DMS 273 treated with DMSO at 0.1 percent for 48 hours (cell line): ENCODE measurements around the gene CDH15.
"Not testable (repeated sequence)": the region's sequence is repeated elsewhere in the genome, so short reads cannot be mapped to it uniquely, and the experiment has no call there.

Experiments used
- DNase-seq: peaks from one replicate; lab custom pipeline; 2025; lab: John Stamatoyannopoulos, UW

Gene CDH15

DNA sequence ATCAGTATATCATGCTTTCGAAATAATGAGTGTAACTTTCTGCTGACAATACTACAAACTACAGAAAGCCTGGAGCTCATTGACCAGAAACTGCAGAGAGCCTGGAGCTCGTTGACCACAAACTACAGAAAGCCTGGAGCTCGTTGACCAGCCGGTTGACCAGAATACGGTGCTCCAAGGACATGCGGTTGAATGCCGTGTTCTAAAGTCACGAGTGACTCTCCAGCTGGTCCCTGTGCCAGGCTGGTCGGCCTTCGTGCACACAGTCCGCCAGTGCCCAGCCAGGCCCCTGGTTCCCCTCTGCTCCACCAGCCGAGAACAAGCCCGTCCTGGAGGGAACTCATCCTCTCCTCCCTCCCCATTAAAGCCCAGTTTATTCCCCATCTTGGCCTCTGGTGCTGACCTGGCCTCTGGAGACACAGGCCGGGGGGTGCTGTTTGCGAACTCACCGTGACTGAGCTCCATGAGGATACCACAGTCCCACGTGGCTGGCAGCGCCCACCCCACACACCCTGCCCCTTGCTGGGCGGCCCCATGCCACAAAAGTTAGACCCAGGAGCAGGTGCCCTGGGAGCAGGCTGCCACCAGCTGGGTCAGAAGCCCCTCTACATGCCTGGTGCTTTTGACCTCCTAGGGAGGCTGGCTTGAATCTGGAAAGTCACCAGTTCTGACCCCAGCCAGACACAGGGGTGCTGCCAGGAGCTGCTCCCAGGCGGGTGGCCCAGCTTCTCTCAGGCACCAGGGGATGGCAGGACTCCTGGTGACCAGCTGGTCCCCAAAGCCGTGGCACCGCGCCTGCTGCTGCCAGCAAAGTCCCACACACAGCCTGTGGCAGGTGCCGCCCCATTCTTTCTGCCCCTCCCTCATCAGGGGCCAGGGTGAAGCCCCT lies 15.5 kb upstream of the CDH15 start:
- DNase-seq, result no peak

DNA sequence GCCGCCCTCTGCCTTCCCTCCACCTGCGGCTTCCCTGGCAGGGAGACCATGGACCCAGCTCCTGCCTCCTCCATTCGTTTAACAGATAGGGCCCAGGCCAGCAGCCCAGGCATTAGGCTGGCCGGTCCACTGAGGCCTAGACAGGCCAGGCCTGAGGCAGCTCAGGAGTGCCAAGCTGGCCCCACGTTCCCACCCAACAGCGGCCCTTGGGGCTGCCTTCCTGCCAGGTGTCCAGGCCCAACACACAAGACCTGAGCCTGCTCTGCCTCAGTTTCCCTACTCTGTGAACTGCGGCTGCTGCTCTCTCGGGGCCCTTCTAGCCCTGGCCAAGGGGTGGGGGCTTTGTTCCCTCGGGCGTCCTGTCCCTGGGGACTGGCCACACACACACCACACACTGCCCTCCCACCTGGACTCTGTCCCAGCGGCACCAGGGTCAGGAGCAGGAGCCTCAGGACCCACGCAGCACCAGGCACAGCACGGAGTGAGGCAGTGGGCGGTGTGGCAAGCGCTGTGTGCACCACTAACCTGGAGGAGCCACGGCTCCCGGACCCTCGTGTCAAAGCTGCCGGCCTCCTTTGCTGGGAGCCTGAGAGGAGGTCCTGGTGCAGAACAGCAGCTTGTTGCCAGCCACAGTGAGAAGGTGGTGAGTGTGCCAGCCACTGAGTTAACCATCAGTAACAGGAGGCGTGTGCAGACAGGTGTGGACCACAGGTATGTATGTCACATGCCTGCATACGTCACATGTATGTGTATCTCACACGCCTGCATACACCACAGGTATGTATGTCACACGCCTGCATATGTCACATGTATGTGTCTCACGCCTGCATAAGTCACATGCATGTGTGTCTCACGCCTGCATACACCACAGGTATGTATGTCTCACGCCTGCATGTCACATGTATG lies 14.6 kb upstream of the CDH15 start:
- DNase-seq, result no peak

DNA sequence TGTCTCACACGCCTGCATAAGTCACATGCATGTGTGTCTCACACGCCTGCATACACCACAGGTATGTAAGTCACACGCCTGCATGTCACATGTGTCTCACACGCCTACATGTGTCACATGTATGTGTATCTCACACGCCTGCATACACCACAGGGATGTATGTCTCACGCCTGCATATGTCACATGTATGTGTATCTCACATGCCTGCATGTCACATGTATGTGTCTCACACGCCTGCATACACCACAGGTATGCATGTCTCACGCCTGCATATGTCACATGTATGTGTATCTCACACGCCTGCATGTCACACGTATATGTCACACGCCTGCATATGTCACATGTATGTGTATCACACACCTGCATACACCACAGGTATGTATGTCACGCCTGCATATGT lies 13.8 kb upstream of the CDH15 start:
- DNase-seq, result no peak

DNA sequence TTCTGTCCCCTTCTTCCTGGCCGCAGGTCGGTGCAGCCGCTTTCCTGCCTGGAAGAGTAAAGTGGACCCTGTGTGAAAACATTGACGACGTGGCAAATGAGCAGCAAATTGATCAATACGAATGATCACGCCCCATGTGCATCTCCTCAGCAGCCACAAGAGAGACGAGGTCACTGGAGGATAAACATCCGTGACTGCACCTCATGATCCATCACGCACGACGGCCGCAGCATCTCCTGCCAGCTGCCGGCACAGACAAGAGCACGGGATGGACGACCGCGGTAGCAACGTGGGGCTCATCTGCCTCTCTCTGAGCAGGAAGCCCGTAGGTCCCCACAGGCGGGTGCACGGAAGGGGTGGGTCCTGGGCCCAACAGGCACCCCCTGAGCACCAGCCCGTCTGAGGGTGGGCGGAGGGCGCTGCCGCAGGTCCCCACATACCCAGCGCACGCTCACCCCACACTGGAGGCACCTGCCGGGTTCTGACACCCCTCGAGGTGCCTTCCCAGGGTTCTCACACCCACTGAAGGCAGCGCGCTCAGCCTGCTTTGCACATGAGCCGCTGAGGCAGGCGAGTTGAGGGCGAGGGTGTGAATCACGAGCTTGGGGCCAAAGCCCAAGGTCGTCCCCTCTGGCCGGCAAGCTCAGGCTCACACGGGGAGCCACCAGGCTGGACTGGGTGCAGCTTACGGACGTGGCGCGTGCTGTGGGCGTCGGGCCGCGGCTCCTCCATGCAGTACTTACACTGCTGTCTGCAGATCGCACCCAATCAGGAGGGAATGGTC lies 12.3 kb upstream of the CDH15 start:
- DNase-seq, result no peak

DNA sequence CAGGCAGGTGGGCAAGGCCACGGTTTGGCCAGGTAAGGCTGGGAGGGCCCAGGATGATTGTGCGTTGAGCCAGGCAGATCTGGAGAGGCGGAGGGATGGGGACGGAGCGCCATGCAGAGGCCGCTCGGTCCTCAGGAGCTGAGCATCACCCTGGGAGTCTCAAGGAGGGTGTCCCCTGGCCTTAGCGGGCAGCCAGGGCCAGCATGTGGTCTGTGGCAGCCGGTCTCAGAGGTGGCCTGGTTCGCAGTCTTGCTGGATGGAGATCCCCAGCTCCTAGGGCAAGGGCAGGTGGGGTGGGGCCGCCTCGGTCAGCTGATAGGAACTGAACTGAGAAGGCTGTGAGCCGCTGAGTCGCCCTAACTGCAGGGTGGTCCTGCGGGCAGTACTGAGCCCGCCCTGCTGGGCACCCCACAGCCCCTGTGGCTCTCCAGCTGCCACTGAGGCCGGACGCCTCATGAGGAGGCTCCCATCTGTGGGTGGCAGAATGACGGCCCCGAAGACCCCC lies 11.6 kb upstream of the CDH15 start:
- DNase-seq, result no peak

DNA sequence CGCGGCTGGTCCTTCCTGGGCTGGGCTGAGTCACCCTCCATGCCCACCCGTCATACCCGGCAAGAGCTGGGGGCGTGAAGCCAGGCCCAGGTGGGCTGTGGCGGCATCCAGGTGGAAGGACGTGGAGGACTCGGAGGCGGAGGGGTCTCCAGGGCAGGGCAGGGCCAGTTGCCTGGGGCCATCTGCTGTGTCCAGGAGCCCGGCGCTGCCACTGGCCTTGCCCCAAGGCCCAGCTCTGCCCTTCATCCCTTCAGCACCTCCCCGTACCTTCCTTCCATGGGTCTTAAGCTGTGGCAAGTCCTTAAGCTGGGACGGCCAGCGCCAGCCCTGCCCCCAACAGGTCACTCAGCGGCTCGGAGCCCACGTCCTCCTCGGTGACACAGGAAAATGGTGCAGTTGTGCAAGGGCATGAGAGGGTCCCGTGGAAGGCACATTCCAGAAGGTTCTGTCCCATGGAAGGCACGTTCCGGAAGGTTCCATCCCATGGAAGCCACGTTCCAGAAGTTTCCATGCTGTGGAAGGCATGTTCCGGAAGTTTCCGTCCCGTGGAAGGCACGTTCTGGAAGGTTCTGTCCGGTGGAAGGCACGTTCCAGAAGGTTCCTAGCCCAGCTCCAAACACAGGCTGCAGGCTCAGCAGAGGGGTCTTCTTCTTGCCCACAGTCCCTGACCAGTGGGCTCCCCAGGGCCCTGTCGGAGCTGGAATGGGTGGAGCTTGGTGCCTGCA lies 10.4 kb upstream of the CDH15 start:
- no peak for DNase-seq

DNA sequence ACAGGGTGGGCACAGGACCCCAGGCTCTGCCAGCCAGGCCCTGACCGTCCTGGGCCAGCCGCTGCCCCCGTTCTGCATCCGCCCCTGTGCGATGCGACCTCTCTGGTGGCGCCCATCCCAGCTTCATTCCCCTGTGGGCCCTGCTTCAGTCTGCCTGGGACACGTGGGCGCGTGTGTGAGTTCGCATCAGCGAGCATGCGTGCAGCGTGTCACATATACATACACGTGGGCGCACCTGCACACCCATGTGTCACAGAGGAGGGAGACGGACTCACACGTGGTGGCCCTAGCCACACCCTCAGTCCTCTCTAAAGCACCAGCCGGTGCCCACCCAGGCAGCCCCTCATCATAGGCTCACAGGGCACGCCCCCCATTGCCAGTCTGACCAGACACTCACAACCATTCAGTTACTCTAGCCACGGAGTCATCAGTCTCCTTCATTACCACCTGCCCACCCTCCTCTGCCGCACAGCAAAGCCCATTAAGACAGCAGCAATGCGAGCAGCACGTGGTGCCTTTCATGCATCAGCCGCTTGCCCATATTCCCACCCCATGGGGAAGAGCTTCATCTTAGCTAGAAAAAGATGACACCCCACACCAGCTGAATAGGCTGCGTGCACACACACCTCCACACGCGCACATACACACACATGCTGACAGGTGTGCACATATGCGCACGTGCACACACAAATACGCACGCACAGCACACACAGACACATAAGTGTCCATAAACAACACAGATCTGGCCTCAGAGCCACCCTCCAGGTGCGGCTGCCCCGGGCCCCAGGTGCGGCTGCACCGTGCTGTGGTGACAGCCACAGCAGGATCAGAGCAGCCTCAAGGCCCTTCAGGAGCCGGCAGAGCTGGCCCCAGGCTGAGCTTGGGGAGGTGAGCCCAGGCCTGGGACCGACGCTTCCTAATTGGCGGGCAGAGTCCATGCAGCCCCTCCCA lies 9.5 kb upstream of the CDH15 start:
- no peak for DNase-seq

DNA sequence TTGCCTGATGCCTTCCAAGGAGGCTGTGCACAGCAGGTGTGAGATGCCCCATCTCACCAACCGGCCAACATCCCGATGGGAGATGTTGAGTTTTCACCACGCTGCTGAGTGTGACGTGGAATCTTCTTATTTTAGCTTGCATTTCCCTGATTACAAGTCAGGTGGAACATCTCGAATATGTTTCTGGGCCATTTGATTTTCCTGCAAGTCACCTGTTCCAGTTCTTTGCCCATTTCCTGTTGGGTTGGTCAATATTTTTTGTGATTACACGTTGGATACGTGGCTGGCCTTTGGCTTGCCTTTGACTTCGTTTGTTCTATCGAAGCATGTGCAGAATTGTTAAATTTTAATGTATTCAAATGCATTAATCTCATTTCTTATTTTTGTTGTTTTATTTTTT lies 8.3 kb upstream of the CDH15 start:
- DNase-seq, result no peak

DNA sequence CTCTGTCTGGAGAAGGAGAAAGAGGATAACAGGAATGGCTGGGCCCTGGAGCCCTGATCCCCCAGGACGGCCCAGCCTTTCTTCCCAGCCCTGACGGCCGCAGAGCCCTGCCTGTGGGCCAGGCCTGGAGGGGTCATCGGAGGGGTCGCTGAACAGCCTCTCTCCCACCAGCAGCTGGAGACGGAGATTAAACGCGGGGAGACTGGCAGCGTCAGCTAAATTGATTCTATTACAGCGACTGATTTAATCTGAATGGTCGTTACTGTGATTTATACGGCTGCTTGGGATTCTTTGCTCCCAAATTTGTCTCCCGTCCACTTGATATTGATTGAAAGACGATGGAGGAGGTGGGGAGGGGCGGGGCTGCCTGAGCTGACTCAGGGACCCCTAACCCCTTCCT lies 7.1 kb upstream of the CDH15 start:
- DNase-seq, result no peak

DNA sequence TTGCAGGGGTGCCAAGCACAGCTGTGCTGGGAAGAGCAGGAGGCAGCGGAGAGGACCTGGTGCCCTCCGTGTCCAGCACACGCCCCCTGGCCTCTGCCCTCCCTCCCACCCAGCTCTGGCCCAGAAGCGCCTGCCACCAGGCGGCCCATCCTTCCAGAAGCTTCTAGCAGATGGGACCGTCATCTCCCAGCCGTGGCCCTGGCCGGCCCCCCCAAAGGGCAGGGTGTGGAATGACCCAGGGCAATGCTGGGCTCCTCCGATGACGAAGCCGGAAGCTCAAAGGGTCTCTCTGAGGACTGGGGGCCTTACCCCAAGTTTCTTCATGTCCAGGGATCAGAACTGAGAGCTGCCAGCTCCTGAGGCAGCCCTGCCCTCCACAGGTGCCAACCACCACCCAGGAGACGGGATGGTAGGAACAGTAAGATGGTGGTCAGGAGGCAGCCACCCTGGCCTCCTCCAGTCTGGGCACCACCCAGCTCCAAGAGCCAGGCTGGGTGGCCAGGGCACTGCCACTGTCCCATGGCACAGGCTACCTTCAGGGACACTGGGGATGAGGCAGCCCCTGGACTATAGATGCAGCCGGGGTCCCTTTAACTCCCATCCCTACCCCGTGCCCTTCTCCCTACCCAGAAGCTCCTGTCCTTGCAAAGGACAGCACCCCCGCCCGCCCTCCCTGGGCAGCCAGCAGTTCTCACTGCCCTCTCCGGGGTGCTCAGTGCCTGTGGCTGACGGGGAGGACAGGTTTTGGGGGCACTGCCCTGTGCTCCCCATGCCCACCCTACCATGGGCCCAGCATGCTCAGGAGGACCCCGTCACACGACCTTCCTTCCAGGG lies 6.5 kb upstream of the CDH15 start:
- DNase-seq, result no peak

DNA sequence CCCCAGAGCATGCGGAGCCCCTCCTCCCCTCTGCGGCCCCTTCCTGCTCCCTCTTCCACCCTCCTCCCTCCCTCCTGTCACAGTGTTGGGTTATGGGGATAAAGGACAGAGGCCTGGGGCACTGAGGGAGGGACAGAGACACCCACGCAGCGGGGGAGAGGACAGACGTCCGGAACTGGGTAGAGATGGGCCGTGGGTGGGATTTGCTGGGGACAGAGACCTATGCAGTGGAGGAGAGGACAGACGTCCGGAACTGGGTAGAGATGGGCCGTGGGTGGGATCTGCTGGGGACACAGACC lies 5.9 kb upstream of the CDH15 start:
- not testable (repeated sequence) for DNase-seq

DNA sequence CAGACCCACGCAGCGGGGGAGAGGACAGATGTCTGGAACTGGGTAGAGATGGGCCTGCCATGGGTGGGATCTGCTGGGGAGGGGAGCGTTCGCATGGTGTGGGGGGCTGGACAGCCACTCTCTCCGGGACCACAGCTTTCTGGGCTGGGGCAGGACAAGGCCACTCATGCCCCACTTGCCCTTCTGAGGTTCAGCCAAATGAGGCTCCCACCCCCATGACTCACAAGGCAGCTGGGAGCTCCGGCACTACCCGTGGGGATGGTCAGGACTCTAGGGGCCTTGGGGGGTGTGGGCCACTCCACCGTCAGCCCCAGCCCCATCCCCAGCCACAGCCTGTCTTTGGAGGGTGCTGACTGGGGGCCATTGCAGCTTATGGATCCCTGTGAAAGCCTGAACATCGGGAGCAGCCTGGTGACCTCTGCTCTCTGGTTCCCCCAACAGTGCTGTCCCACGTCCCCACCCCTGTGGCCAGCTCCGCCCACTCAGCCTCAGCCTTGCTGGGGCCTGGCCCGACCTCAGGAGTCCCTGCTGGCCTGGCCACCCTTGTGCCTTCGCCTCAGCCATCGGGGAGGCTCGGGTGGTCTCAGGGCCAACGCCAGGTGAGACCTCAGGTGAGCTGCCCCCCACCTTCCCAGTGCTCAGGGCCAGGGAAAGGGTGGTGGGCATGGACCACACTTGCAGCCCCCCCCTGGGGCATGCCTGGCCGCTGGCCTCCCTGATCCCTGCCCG lies 4.7 kb upstream of the CDH15 start:
- DNase-seq, result no peak

DNA sequence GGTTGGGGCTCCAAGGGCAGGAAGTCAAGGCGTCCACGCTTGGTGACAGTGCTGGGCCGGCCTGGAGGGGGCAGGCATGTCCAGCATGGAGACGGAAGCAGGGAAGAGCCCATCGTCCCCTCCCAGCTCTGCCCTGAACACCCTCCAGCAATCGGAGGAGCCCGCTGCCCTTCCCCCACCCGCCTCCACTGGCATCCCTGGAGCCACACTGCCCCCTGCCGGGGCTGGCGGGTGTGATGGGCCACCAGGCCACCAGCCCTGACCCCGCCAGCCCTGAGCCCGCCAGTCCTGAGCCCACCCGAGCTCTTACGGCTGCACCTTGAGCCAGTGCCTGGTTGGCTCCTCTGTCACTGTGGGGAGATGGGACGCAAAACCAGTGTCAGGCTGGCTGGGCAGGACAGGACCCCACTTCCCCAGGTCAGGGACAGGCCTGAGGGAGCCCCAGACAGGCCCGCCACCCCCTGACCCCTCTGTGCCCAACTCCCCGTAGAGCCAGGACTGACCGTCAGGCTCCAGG lies 4.1 kb upstream of the CDH15 start:
- no peak for DNase-seq

DNA sequence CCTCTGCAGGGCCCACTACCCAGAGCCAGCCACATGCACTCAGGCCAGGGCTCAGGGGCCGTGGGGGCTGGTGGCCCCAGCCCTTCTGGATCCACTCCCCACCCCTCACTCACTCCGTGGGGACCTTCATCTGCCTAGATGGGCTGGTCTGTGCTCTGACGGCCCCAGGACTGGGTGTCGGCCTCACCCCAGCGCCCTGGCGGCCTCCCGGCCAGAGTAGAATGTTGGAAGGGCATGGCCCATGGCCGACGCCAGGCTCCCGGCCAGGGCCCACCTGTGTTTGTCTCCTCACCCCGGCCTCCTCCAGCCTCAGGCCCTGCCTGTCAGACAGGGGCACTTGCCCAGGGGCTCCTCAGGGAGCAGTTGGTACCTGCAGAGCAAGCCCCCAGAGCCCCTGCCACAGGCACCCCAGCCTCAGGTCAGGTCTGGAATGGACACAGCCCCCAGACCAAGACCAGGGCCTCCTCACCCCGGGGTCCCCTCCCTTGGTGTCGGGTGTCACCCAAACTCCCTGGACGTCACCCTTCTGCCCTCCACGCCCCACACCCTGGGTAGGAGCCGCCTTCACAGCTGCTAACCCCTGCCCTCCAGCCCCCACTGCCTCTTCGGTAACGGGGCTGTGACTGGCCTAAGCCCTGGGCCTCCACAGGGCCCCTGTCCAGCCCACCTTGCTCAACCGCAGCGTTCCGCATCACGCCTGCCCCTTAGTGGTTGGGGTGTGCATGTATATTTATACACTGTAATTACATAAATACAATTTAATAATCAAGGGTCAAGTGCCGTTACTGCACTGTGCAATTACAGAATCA lies 3.0 kb upstream of the CDH15 start:
- no peak for DNase-seq

DNA sequence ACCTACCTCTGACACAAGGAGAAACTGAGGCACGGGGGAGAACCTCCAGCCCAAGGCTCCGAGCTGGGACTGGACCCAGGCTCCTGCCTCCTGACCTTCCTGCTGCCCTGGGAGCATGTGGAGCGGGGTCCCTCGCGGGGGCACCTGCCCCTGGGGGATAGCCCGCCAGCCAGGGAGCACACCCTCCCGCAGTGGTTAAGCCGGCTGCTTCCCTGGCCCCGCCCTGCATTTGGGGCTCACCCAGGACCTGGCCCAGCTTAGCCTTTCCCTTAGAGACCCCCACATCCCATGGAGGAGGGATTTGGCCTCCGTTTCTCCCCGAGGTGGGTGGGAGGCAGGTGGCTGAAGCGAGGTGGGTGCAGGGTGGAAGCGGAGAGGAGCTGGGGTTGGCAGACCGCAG lies 1.8 kb upstream of the CDH15 start:
- DNase-seq, result no peak

DNA sequence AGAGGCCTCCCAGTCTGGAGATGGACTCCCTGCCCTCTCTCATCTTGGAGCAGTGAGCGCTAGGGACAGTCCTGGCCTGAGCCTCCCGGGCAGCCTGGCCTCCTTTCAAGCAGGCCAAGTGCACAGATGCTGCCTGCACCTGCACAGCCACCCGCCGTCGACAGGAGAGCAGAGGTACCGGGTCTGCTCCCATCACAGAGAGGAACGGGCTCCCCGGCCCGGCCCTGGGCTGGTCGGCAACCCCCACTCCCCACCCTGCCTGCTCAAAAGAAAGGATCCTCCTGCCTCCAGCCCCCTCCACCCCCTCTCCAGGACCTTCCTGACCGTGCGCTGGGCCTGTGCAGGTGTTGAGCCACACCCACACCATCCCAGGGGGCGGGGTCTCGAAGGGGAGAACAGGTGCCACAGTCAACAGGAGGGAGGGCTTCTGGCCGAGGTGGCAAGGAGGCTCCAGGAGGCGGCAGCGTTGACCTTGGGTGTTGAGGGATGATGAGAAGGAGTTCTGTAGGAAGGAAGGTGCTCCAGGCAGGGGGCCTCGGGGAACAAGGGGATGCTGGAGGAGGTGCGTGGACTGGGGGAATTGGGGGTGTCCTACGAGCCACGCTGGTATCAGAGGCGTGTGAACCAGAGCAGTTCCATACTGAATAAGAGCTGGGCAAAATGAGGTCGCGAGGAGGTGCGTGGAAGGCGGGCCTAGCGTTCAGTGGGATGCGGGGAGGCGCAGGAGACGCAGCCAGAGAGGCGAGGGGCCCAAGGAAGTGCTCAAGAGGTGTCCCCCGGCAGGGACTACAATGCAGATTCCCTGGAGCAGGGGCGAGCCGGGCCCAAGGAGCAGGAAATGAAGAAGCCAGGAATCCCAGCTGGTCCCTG lies 967 bp upstream of the CDH15 start:
- no peak for DNase-seq

DNA sequence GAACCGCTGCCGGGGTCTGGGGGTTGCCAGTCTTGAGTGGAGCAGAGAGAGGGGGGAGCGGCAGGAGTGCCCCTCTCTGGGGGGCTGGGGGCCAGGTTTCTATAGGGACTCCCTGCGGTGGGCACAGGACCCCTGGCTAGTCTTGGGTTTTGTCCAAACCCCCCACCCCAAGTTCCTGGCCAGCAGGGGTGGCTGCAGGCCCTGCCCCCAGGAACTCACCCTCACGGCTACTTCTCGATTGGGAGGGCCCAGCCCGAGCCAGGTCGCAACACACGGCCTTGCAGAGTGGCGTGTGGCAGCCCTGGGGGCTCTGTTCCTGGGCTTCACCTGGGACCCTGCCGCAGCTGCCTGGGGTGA lies 601 bp downstream of the CDH15 start:
- no peak for DNase-seq
